Measurements from ENCODE around the gene KCNAB2.

DNA sequence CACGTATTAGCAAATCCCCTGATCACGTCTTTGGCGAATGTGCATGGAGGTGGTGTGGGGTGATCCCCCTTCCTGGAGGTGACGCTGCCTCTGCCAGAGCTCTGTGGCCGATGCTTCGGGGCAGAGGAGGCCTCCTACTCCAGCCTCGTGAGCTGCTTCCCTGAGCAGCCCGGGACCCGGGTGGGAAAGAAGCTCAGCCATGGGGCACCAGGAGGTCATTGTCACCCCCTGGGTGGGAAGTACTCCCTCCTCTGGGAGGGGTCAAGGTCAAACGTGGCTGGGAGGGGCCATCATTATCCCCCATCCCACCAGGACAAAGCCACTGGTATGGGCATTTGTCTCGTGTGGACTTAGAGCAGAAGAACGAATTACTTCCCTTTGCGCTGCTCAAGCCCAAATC lies 40.7 kb downstream of the KCNAB2 start:
- no peak for TF ChIP-seq POLR2AphosphoS5 (IDR thresholded peaks at IDR 0.05)
- TF ChIP-seq, protein P1, sequence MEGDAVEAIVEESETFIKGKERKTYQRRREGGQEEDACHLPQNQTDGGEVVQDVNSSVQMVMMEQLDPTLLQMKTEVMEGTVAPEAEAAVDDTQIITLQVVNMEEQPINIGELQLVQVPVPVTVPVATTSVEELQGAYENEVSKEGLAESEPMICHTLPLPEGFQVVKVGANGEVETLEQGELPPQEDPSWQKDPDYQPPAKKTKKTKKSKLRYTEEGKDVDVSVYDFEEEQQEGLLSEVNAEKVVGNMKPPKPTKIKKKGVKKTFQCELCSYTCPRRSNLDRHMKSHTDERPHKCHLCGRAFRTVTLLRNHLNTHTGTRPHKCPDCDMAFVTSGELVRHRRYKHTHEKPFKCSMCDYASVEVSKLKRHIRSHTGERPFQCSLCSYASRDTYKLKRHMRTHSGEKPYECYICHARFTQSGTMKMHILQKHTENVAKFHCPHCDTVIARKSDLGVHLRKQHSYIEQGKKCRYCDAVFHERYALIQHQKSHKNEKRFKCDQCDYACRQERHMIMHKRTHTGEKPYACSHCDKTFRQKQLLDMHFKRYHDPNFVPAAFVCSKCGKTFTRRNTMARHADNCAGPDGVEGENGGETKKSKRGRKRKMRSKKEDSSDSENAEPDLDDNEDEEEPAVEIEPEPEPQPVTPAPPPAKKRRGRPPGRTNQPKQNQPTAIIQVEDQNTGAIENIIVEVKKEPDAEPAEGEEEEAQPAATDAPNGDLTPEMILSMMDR (IDR thresholded peaks at IDR 0.05): no peak

Data from prostate gland (tissue), 2 donors.